ENCODE results near the gene TBCK.

The TBCK gene

GRCh38 chr4:106338671-106339070 is 22.7 kb upstream of the TBCK start:
- Histone ChIP-seq H3K27ac (ENCODE audit: insufficient read depth in 1 of 2, low read depth in 1 of 2, low read length in 2 of 2, poor library complexity in 1 of 2, severe bottlenecking in 2 of 2) (no peak overlapping the region), H3K4me1 (ENCODE audit: control extremely low read depth in 1 of 4, control insufficient read depth in 4 of 4, insufficient read depth in 4 of 4, low read length in 3 of 4) (no peaks in the 10 kb centered on the region), H3K9me3 (ENCODE audit: control extremely low read depth in 1 of 5, control insufficient read depth in 4 of 5, insufficient read depth in 2 of 5, low read depth in 1 of 5, low read length in 4 of 5) (peaks cover 0 to 21% (median 8%) of the 10 kb centered on the region in 5 experiments), H3K4me3 (ENCODE audit: control insufficient read depth in 1 of 7, extremely low read depth in 1 of 7, insufficient read depth in 4 of 7, low read depth in 2 of 7, low read length in 6 of 7) (no peak overlapping the region), H3K27me3 (replicated peaks in 2 of 5; ENCODE audit: control insufficient read depth in 4 of 5, insufficient read depth in 5 of 5, low read length in 4 of 5) (no peaks in the 10 kb centered on the region), H3K36me3 (ENCODE audit: control insufficient read depth in 4 of 4, insufficient read depth in 4 of 4, low read length in 3 of 4) (peaks cover 34 to 70% (median 42%) of the 10 kb centered on the region in 4 experiments)
- DNase-seq: no peak
- WGBS (ENCODE audit: insufficient coverage): 100% methylated on average over 3 of the region's 3 CpGs
- ChIA-PET POLR2A (no interaction called here), CTCF (interaction anchor here (1.1 kb wide), 1 partner anchor 10 kb away, joined by 4 read pairs; no protein-coding TSS in a partner anchor)

- Histone ChIP-seq H3K27me3 (replicated peaks in 2 of 5; ENCODE audit: control insufficient read depth in 4 of 5, insufficient read depth in 5 of 5, low read length in 4 of 5) (no peaks in the 10 kb centered on the region), H3K9me3 (ENCODE audit: control extremely low read depth in 1 of 5, control insufficient read depth in 4 of 5, insufficient read depth in 2 of 5, low read depth in 1 of 5, low read length in 4 of 5) (peaks cover 0 to 21% (median 8%) of the 10 kb centered on the region in 5 experiments), H3K4me3 (ENCODE audit: control insufficient read depth in 1 of 7, extremely low read depth in 1 of 7, insufficient read depth in 4 of 7, low read depth in 2 of 7, low read length in 6 of 7) (no peak overlapping the region), H3K4me1 (ENCODE audit: control extremely low read depth in 1 of 4, control insufficient read depth in 4 of 4, insufficient read depth in 4 of 4, low read length in 3 of 4) (no peaks in the 10 kb centered on the region), H3K36me3 (ENCODE audit: control insufficient read depth in 4 of 4, insufficient read depth in 4 of 4, low read length in 3 of 4) (peaks cover 38 to 76% (median 46%) of the 10 kb centered on the region in 4 experiments), H3K27ac (ENCODE audit: insufficient read depth in 1 of 2, low read depth in 1 of 2, low read length in 2 of 2, poor library complexity in 1 of 2, severe bottlenecking in 2 of 2) (no peak overlapping the region)
- CTCF ChIA-PET: no interaction called here
- POLR2A ChIA-PET: no interaction called here
- DNase-seq: no peak
Observed at GRCh38 chr4:106337916-106338315, 21.9 kb upstream of the TBCK start.

GRCh38 chr4:106336618-106337017 is 20.6 kb upstream of the TBCK start:
- peaks cover 0 to 21% (median 8%) of the 10 kb centered on the region in 5 experiments for H3K9me3 ChIP-seq (ENCODE audit: control extremely low read depth in 1 of 5, control insufficient read depth in 4 of 5, insufficient read depth in 2 of 5, low read depth in 1 of 5, low read length in 4 of 5)
- no peak overlapping the region for H3K27ac ChIP-seq (ENCODE audit: insufficient read depth in 1 of 2, low read depth in 1 of 2, low read length in 2 of 2, poor library complexity in 1 of 2, severe bottlenecking in 2 of 2)
- peaks cover 38 to 83% (median 51%) of the 10 kb centered on the region in 4 experiments for H3K36me3 ChIP-seq (ENCODE audit: control insufficient read depth in 4 of 4, insufficient read depth in 4 of 4, low read length in 3 of 4)
- no peaks in the 10 kb centered on the region for H3K27me3 ChIP-seq (replicated peaks in 2 of 5; ENCODE audit: control insufficient read depth in 4 of 5, insufficient read depth in 5 of 5, low read length in 4 of 5)
- 100% methylated on average over 1 of the region's 3 CpGs for WGBS (ENCODE audit: insufficient coverage)
- no peaks in the 10 kb centered on the region for H3K4me1 ChIP-seq (ENCODE audit: control extremely low read depth in 1 of 4, control insufficient read depth in 4 of 4, insufficient read depth in 4 of 4, low read length in 3 of 4)
- no peak for DNase-seq
- ChIA-PET CTCF (no interaction called here), POLR2A (no interaction called here)
- no peak overlapping the region for H3K4me3 ChIP-seq (ENCODE audit: control insufficient read depth in 1 of 7, extremely low read depth in 1 of 7, insufficient read depth in 4 of 7, low read depth in 2 of 7, low read length in 6 of 7)

GRCh38 chr4:106334741-106335470 is 18.9 kb upstream of the TBCK start:
- no peak overlapping the region for H3K27ac ChIP-seq (ENCODE audit: insufficient read depth in 1 of 2, low read depth in 1 of 2, low read length in 2 of 2, poor library complexity in 1 of 2, severe bottlenecking in 2 of 2)
- peaks cover 0 to 20% (median 8%) of the 10 kb centered on the region in 5 experiments for H3K9me3 ChIP-seq (ENCODE audit: control extremely low read depth in 1 of 5, control insufficient read depth in 4 of 5, insufficient read depth in 2 of 5, low read depth in 1 of 5, low read length in 4 of 5)
- no peaks in the 10 kb centered on the region for H3K27me3 ChIP-seq (replicated peaks in 2 of 5; ENCODE audit: control insufficient read depth in 4 of 5, insufficient read depth in 5 of 5, low read length in 4 of 5)
- H3K36me3 ChIP-seq (ENCODE audit: control insufficient read depth in 4 of 4, insufficient read depth in 4 of 4, low read length in 3 of 4): peaks cover 38 to 84% (median 50%) of the 10 kb centered on the region in 4 experiments
- DNase-seq: no peak
- ChIA-PET CTCF (no interaction called here), POLR2A (no interaction called here)
- no peaks in the 10 kb centered on the region for H3K4me1 ChIP-seq (ENCODE audit: control extremely low read depth in 1 of 4, control insufficient read depth in 4 of 4, insufficient read depth in 4 of 4, low read length in 3 of 4)
- H3K4me3 ChIP-seq (ENCODE audit: control insufficient read depth in 1 of 7, extremely low read depth in 1 of 7, insufficient read depth in 4 of 7, low read depth in 2 of 7, low read length in 6 of 7): no peak overlapping the region
- WGBS (ENCODE audit: insufficient coverage): 100% methylated on average over 1 of the region's 1 CpG

- Histone ChIP-seq H3K9me3 (ENCODE audit: control extremely low read depth in 1 of 5, control insufficient read depth in 4 of 5, insufficient read depth in 2 of 5, low read depth in 1 of 5, low read length in 4 of 5) (peaks cover 0 to 13% (median 3%) of the 10 kb centered on the region in 5 experiments), H3K36me3 (ENCODE audit: control insufficient read depth in 4 of 4, insufficient read depth in 4 of 4, low read length in 3 of 4) (peaks cover 30 to 75% (median 51%) of the 10 kb centered on the region in 4 experiments), H3K27me3 (replicated peaks in 2 of 5; ENCODE audit: control insufficient read depth in 4 of 5, insufficient read depth in 5 of 5, low read length in 4 of 5) (no peaks in the 10 kb centered on the region), H3K27ac (ENCODE audit: insufficient read depth in 1 of 2, low read depth in 1 of 2, low read length in 2 of 2, poor library complexity in 1 of 2, severe bottlenecking in 2 of 2) (no peak overlapping the region), H3K4me3 (ENCODE audit: control insufficient read depth in 1 of 7, extremely low read depth in 1 of 7, insufficient read depth in 4 of 7, low read depth in 2 of 7, low read length in 6 of 7) (no peak overlapping the region), H3K4me1 (ENCODE audit: control extremely low read depth in 1 of 4, control insufficient read depth in 4 of 4, insufficient read depth in 4 of 4, low read length in 3 of 4) (no peaks in the 10 kb centered on the region)
- ChIA-PET POLR2A (no interaction called here), CTCF (interaction anchor here (0.9 kb wide), 1 partner anchor 478 kb away, joined by 3 read pairs; no protein-coding TSS in a partner anchor)
- no peak for DNase-seq
- 100% methylated on average over 2 of the region's 5 CpGs for WGBS (ENCODE audit: insufficient coverage)
Observed at GRCh38 chr4:106333186-106333585, 17.2 kb upstream of the TBCK start.

- DNase-seq: peak; percentile 47 to 66 (median 66)
- no peak overlapping the region for H3K4me3 ChIP-seq (ENCODE audit: control insufficient read depth in 1 of 7, extremely low read depth in 1 of 7, insufficient read depth in 4 of 7, low read depth in 2 of 7, low read length in 6 of 7)
- H3K36me3 ChIP-seq (ENCODE audit: control insufficient read depth in 4 of 4, insufficient read depth in 4 of 4, low read length in 3 of 4): peaks cover 9 to 67% (median 35%) of the 10 kb centered on the region in 4 experiments
- WGBS (ENCODE audit: insufficient coverage): no CpG with 5 or more reads among the region's 1 CpG
- H3K27ac ChIP-seq (ENCODE audit: insufficient read depth in 1 of 2, low read depth in 1 of 2, low read length in 2 of 2, poor library complexity in 1 of 2, severe bottlenecking in 2 of 2): no peak overlapping the region
- H3K27me3 ChIP-seq (replicated peaks in 2 of 5; ENCODE audit: control insufficient read depth in 4 of 5, insufficient read depth in 5 of 5, low read length in 4 of 5): no peaks in the 10 kb centered on the region
- ChIA-PET CTCF (interaction anchor here (0.6 to 1.8 kb wide), 3 partner anchors 10 to 90 kb away, joined by 3 to 5 read pairs (median 4); no protein-coding TSS in a partner anchor), POLR2A (no interaction called here)
- H3K9me3 ChIP-seq (ENCODE audit: control extremely low read depth in 1 of 5, control insufficient read depth in 4 of 5, insufficient read depth in 2 of 5, low read depth in 1 of 5, low read length in 4 of 5): no peaks in the 10 kb centered on the region
- H3K4me1 ChIP-seq (ENCODE audit: control extremely low read depth in 1 of 4, control insufficient read depth in 4 of 4, insufficient read depth in 4 of 4, low read length in 3 of 4): no peaks in the 10 kb centered on the region
Observed at GRCh38 chr4:106329041-106329618, 13.1 kb upstream of the TBCK start.

- ChIA-PET POLR2A (interaction anchor here (0.6 kb wide), 1 partner anchor 11 kb away, joined by 3 read pairs; no protein-coding TSS in a partner anchor), CTCF (no interaction called here)
- Histone ChIP-seq H3K4me1 (ENCODE audit: control extremely low read depth in 1 of 4, control insufficient read depth in 4 of 4, insufficient read depth in 4 of 4, low read length in 3 of 4) (no peaks in the 10 kb centered on the region), H3K4me3 (ENCODE audit: control insufficient read depth in 1 of 7, extremely low read depth in 1 of 7, insufficient read depth in 4 of 7, low read depth in 2 of 7, low read length in 6 of 7) (no peak overlapping the region), H3K36me3 (ENCODE audit: control insufficient read depth in 4 of 4, insufficient read depth in 4 of 4, low read length in 3 of 4) (peaks cover 3 to 45% (median 19%) of the 10 kb centered on the region in 4 experiments), H3K27me3 (replicated peaks in 2 of 5; ENCODE audit: control insufficient read depth in 4 of 5, insufficient read depth in 5 of 5, low read length in 4 of 5) (no peaks in the 10 kb centered on the region), H3K27ac (ENCODE audit: insufficient read depth in 1 of 2, low read depth in 1 of 2, low read length in 2 of 2, poor library complexity in 1 of 2, severe bottlenecking in 2 of 2) (no peak overlapping the region), H3K9me3 (ENCODE audit: control extremely low read depth in 1 of 5, control insufficient read depth in 4 of 5, insufficient read depth in 2 of 5, low read depth in 1 of 5, low read length in 4 of 5) (no peaks in the 10 kb centered on the region)
- DNase-seq: no peak
Observed at GRCh38 chr4:106325800-106326199, 9.8 kb upstream of the TBCK start.

Measured in common myeloid progenitor, CD34-positive (primary cell).